Measurements from ENCODE around the gene MANBA. TPM values are rescaled to one million over a fixed set of nuclear protein-coding genes. Genes with fewer than 3 reads are reported as not detected.
"Not testable (repeated sequence)": the region's sequence is repeated elsewhere in the genome, so short reads cannot be mapped to it uniquely, and the experiment has no call there.

Gene MANBA
- total and polyA plus RNA-seq, 4 donors, result 19.9 to 100 (median 32.1) TPM

- no peak overlapping the region for H3K4me3 ChIP-seq
- 93 to 94% methylated on average over 3 of the region's 3 CpGs for WGBS, 2 donors
Measured at GRCh38 chr4:102710986-102711385, 49.8 kb downstream of the MANBA start.

GRCh38 chr4:102709060-102709459 is 51.7 kb downstream of the MANBA start:
- H3K9me3 ChIP-seq (ENCODE audit: control insufficient read depth in 4 of 4, insufficient read depth in 3 of 4, low read length in 3 of 4); H3K4me3 ChIP-seq; H3K27ac ChIP-seq (ENCODE audit: low read depth in 1 of 2, low read length in 1 of 2); H3K9ac ChIP-seq (ENCODE audit: insufficient read depth in 1 of 2, low read length in 2 of 2); DNase-seq; ATAC-seq (ENCODE audit: insufficient read depth, low FRiP score); H3K36me3 ChIP-seq (ENCODE audit: control insufficient read depth in 4 of 4, insufficient read depth in 4 of 4, low read length in 4 of 4); H3K27me3 ChIP-seq (ENCODE audit: control insufficient read depth in 3 of 3, insufficient read depth in 3 of 3, low read length in 2 of 3): not testable (repeated sequence)
- H3K4me1 ChIP-seq (ENCODE audit: control insufficient read depth in 5 of 5, insufficient read depth in 5 of 5, low read length in 5 of 5), result peaks cover 0 to 11% (median 3%) of the 10 kb centered on the region in 5 donors
- 91 to 96% methylated on average over 1 of the region's 1 CpG for WGBS, 2 donors

More at GRCh38 chr4:102710986-102711385, 49.8 kb downstream of the MANBA start:
- Histone ChIP-seq H3K36me3 (ENCODE audit: control insufficient read depth in 4 of 4, insufficient read depth in 4 of 4, low read length in 4 of 4) (peaks cover 0 to 2% (median under 1%) of the 10 kb centered on the region in 4 donors), H3K9me3 (ENCODE audit: control insufficient read depth in 4 of 4, insufficient read depth in 3 of 4, low read length in 3 of 4) (peaks cover 0 to 3% (median under 1%) of the 10 kb centered on the region in 4 donors), H3K27me3 (ENCODE audit: control insufficient read depth in 3 of 3, insufficient read depth in 3 of 3, low read length in 2 of 3) (no peaks in the 10 kb centered on the region), H3K27ac (ENCODE audit: low read depth in 1 of 2, low read length in 1 of 2) (no peak overlapping the region), H3K9ac (ENCODE audit: insufficient read depth in 1 of 2, low read length in 2 of 2) (no peak overlapping the region), H3K4me1 (ENCODE audit: control insufficient read depth in 5 of 5, insufficient read depth in 5 of 5, low read length in 5 of 5) (peaks cover 0 to 11% (median 2%) of the 10 kb centered on the region in 5 donors)
- TF ChIP-seq, protein P1, sequence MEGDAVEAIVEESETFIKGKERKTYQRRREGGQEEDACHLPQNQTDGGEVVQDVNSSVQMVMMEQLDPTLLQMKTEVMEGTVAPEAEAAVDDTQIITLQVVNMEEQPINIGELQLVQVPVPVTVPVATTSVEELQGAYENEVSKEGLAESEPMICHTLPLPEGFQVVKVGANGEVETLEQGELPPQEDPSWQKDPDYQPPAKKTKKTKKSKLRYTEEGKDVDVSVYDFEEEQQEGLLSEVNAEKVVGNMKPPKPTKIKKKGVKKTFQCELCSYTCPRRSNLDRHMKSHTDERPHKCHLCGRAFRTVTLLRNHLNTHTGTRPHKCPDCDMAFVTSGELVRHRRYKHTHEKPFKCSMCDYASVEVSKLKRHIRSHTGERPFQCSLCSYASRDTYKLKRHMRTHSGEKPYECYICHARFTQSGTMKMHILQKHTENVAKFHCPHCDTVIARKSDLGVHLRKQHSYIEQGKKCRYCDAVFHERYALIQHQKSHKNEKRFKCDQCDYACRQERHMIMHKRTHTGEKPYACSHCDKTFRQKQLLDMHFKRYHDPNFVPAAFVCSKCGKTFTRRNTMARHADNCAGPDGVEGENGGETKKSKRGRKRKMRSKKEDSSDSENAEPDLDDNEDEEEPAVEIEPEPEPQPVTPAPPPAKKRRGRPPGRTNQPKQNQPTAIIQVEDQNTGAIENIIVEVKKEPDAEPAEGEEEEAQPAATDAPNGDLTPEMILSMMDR (IDR thresholded peaks at IDR 0.05; ENCODE audit: control extremely low read depth, extremely low read depth), result no peak
- DNase-seq, result no peak
- no peak for ATAC-seq (ENCODE audit: insufficient read depth, low FRiP score)

DNA sequence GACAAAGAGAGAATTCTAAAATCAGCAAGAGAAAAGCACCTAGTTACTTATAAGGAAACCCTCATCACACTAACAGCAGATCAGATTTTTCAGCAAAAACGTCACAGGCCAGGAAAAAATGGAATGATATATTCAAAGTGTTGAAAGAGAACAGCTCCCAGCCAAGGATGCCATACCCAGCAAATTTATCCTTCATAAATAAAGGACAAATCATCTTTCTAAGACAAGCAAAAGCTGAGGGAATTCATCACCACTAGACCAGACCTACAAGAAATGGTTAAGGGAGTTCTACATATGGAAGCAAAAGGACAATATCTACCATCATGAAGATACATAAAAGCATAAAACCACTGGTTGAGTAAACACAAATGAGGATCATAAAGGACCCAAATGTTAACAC is 53.6 kb downstream of the MANBA start:
- H3K27me3 ChIP-seq (ENCODE audit: control insufficient read depth in 3 of 3, insufficient read depth in 3 of 3, low read length in 2 of 3), result no peaks in the 10 kb centered on the region
- no peak overlapping the region for H3K4me3 ChIP-seq
- peaks cover 0 to 5% (median 2%) of the 10 kb centered on the region in 4 donors for H3K9me3 ChIP-seq (ENCODE audit: control insufficient read depth in 4 of 4, insufficient read depth in 3 of 4, low read length in 3 of 4)
- no peak overlapping the region for H3K27ac ChIP-seq (ENCODE audit: low read depth in 1 of 2, low read length in 1 of 2)
- no peak overlapping the region for H3K9ac ChIP-seq (ENCODE audit: insufficient read depth in 1 of 2, low read length in 2 of 2)
- H3K36me3 ChIP-seq (ENCODE audit: control insufficient read depth in 4 of 4, insufficient read depth in 4 of 4, low read length in 4 of 4), result peaks cover 0 to 4% (median 3%) of the 10 kb centered on the region in 4 donors
- WGBS, 2 donors, result 89 to 96% methylated on average over 1 of the region's 1 CpG
- TF ChIP-seq, protein P1 (IDR thresholded peaks at IDR 0.05; ENCODE audit: control extremely low read depth, extremely low read depth), result no peak
- peaks cover 0 to 3% (median 0%) of the 10 kb centered on the region in 5 donors for H3K4me1 ChIP-seq (ENCODE audit: control insufficient read depth in 5 of 5, insufficient read depth in 5 of 5, low read length in 5 of 5)
- ATAC-seq (ENCODE audit: insufficient read depth, low FRiP score) (no peak), DNase-seq (no peak)

- Histone ChIP-seq H3K9me3 (ENCODE audit: control insufficient read depth in 4 of 4, insufficient read depth in 3 of 4, low read length in 3 of 4) (peaks cover 0 to 5% (median 2%) of the 10 kb centered on the region in 4 donors), H3K4me3 (no peak overlapping the region), H3K27ac (ENCODE audit: low read depth in 1 of 2, low read length in 1 of 2) (no peak overlapping the region), H3K27me3 (ENCODE audit: control insufficient read depth in 3 of 3, insufficient read depth in 3 of 3, low read length in 2 of 3) (no peaks in the 10 kb centered on the region), H3K36me3 (ENCODE audit: control insufficient read depth in 4 of 4, insufficient read depth in 4 of 4, low read length in 4 of 4) (peaks cover 0 to 4% (median 2%) of the 10 kb centered on the region in 4 donors), H3K4me1 (ENCODE audit: control insufficient read depth in 5 of 5, insufficient read depth in 5 of 5, low read length in 5 of 5) (peaks cover 0 to 3% (median 0%) of the 10 kb centered on the region in 5 donors), H3K9ac (ENCODE audit: insufficient read depth in 1 of 2, low read length in 2 of 2) (no peak overlapping the region)
- ATAC-seq (ENCODE audit: insufficient read depth, low FRiP score) (no peak), DNase-seq (no peak)
- TF ChIP-seq, protein P1 (IDR thresholded peaks at IDR 0.05; ENCODE audit: control extremely low read depth, extremely low read depth), result no peak
- 98 to 100% methylated on average over 1 of the region's 1 CpG for WGBS, 2 donors
Measured at GRCh38 chr4:102705391-102705935, 55.3 kb downstream of the MANBA start.

Measured in lung (tissue), 12 donors.